ENCODE results near the gene USP53.

Gene USP53

DNA sequence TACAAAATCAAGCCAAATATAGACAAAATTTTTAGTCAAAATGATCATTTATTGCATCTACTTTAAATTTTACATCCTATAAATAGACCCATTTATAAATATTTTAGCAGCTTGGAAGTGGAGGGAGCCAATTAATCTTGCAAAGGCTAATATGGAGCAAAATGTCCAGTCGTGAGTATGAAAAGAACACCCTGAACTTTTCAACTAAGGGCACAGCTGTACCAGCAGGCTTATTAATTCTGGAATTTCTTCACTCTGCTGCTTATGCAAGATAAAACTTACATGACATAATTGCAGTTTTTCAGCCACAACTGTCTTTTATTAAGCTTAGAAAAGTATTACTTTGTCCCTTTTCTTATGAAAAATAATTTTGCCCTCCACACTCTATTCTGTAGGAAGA is 22.9 kb upstream of the USP53 start:
- TF ChIP-seq, protein P1, sequence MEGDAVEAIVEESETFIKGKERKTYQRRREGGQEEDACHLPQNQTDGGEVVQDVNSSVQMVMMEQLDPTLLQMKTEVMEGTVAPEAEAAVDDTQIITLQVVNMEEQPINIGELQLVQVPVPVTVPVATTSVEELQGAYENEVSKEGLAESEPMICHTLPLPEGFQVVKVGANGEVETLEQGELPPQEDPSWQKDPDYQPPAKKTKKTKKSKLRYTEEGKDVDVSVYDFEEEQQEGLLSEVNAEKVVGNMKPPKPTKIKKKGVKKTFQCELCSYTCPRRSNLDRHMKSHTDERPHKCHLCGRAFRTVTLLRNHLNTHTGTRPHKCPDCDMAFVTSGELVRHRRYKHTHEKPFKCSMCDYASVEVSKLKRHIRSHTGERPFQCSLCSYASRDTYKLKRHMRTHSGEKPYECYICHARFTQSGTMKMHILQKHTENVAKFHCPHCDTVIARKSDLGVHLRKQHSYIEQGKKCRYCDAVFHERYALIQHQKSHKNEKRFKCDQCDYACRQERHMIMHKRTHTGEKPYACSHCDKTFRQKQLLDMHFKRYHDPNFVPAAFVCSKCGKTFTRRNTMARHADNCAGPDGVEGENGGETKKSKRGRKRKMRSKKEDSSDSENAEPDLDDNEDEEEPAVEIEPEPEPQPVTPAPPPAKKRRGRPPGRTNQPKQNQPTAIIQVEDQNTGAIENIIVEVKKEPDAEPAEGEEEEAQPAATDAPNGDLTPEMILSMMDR (IDR thresholded peaks at IDR 0.05; ENCODE audit: low read depth, low read length), result no peak
- DNase-seq (ENCODE audit: extremely low read depth, low read depth), result no peak

DNA sequence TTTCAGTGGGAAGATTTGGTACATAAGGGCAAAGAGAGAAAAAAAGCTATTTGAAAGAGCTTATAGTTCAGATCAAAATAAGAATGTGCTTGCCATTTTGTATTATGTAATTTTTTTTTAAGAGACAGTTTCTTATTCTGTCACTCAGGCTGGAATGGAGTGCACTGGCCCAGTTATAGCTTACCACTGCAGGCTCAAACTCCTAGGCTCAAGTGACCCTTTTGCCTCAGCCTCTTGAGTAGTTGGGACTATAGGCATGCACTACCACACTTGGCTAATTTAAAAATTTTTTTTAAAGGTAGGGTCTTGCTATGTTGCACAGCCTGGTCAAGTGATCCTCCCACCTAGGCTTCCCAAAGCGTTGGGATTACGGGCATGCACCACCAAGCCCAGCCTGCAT is 22.2 kb upstream of the USP53 start:
- TF ChIP-seq, protein P1 (IDR thresholded peaks at IDR 0.05; ENCODE audit: low read depth, low read length), result no peak
- no peak for DNase-seq (ENCODE audit: extremely low read depth, low read depth)

DNA sequence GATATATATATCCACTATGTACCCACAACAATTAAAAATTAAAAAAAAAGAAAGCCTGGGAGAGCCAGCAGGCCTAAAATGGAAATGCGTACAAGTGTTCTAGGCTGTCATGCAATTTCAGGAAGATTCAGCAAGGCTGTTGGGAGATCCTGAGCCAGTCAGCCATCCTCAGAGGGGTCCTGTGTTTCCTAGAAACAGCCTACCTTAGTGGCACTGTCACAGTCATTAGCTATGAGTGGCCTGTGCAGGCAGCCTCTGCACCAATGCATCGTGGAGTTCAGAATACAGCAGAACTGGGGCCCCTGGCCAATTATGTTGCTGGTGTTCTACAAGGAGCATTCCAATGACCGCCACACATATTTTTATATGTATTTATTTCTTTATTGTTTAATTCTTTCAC is 21.0 kb upstream of the USP53 start:
- DNase-seq (ENCODE audit: extremely low read depth, low read depth), result no peak
- TF ChIP-seq, protein P1 (IDR thresholded peaks at IDR 0.05; ENCODE audit: low read depth, low read length), result no peak

DNA sequence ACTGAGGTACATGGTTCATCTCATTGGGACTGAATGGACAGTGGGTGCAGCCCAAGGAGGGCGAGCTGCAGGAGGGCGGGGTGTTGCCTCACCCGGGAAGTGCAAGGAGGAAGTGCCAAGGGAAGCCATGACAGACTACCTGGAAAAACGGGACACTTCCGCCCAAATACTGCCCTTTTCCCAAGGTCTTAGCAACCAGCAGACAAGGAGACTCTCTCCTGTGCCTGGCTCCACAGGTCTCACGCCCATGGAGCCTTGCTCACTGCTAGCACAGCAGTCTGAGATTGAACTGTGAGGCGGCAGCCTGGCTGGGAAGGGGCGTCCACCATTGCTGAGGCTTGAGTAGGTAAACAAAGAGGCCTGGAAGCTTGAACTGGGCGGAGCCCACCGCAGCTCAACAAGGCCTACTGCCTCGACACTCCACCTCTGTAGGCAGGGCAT is 14.7 kb upstream of the USP53 start:
- TF ChIP-seq, protein P1 (IDR thresholded peaks at IDR 0.05; ENCODE audit: low read depth, low read length), result no peak

DNA sequence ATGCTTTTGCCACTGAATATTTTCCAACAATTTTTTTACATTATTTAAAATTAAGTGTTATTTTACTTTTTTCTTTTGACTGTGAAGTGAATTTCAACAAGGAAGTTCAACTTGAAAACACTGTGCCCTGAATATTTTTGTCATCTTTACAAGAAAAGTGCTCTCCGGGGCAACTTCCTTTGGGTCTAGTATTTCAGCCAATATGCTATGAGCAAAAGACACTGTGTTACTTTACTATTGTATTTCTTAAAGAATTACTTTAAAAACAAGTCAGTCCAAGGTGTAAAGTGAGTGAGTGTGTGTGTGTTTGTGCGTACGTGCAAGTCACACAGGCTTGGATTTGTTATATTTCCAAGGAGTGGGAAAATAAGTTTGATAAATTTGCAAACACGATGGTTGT is 7.6 kb upstream of the USP53 start:
- DNase-seq (ENCODE audit: extremely low read depth, low read depth), result no peak
- TF ChIP-seq, protein P1 (IDR thresholded peaks at IDR 0.05; ENCODE audit: low read depth, low read length), result no peak

More for the DNA sequence above, 14.7 kb upstream of the USP53 start:
- DNase-seq (ENCODE audit: extremely low read depth, low read depth), result no peak

GRCh38 chr4:119205690-119206089 is 6.8 kb upstream of the USP53 start:
- DNase-seq (ENCODE audit: extremely low read depth, low read depth), result no peak
- TF ChIP-seq, protein P1 (IDR thresholded peaks at IDR 0.05; ENCODE audit: low read depth, low read length), result no peak

DNA sequence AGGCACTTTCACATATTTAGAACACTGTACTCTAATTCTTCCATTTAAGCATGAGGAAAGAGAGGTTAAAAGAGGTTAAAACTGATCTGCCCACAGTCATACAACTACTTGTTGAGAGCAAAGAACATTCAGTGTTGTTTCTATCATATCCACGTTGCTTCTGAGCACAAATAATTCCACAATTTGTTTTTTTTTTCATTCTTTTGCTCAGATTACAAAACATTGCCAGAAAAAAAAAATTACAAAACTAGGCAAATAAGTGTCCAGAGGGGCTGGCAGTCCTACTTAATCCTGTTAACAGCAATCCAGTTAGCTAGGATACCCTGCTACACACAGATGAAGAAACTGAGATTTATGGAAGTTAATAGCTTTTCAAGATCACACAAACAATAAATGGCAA is 6.3 kb upstream of the USP53 start:
- DNase-seq (ENCODE audit: extremely low read depth, low read depth), result no peak
- TF ChIP-seq, protein P1 (IDR thresholded peaks at IDR 0.05; ENCODE audit: low read depth, low read length), result no peak

Data from AG09319 (cell line).